H1 (cell line): ENCODE results near the gene TNP1. TPM values are rescaled to one million over a fixed set of nuclear protein-coding genes. Genes with fewer than 3 reads are reported as not detected.

ENCODE experiments used
- CTCF ChIA-PET: fragments of 300-600 bp; sonication (Branson Sonifier 250); formaldehyde crosslinking; loops from one replicate; lab custom pipeline; 2021; ENCODE audit not compliant: partially characterized antibody; lab: Charles Lee
- POLR2A ChIA-PET: fragments of 300-600 bp; sonication (Branson Sonifier 250); formaldehyde crosslinking; loops from one replicate; lab custom pipeline; 2021; ENCODE audit warnings: inconsistent platforms; ENCODE audit not compliant: partially characterized antibody; lab: Charles Lee
- DNase-seq, 2 experiments: peaks; one replicate each; pipeline versions ENCODE4 v3.0.0 to v3.0.0-alpha.2; 2010 to 2022; ENCODE audit warnings: low spot score in 2 of 2, low read depth in 1 of 2, mixed read lengths in 1 of 2
- FAIRE-seq: peaks from 2 replicates; lab custom pipeline; 2011; peaks lifted over from hg19 to GRCh38; lab: Jason Lieb, UNC
- H2AFZ ChIP-seq: 2 replicates; pipeline ENCODE4 v1.8.1; 2012; ENCODE audit warnings: low read length, inconsistent platforms
- H2AK5ac ChIP-seq: 2 replicates; pipeline ENCODE4 v1.6.1; 2013; ENCODE audit warnings: low read depth, low read length
- H2BK120ac ChIP-seq: replicated peaks from 2 replicates; pipeline ENCODE3; 2013; ENCODE audit warnings: low read depth, low read length, inconsistent platforms
- H2BK12ac ChIP-seq: 2 replicates; pipeline ENCODE4 v1.6.1; 2013; ENCODE audit warnings: low read depth, low read length
- H2BK15ac ChIP-seq: 2 replicates; pipeline ENCODE4 v1.6.1; 2013; ENCODE audit warnings: low read length
- H2BK20ac ChIP-seq: 2 replicates; pipeline ENCODE4 v1.6.1; 2013; ENCODE audit warnings: low read length
- H2BK5ac ChIP-seq: 2 replicates; pipeline ENCODE4 v1.6.1; 2013; ENCODE audit warnings: low read depth, low read length
- H3K14ac ChIP-seq: 2 replicates; pipeline ENCODE4 v1.6.1; 2013; ENCODE audit warnings: inconsistent platforms; ENCODE audit not compliant: insufficient read length
- H3K18ac ChIP-seq: 2 replicates; pipeline ENCODE4 v1.6.1; 2013; ENCODE audit warnings: low read length; ENCODE audit errors: extremely low read depth
- H3K23ac ChIP-seq: 2 replicates; pipeline ENCODE4 v1.6.1; 2013; ENCODE audit warnings: inconsistent platforms; ENCODE audit not compliant: insufficient read length
- H3K23me2 ChIP-seq: 2 replicates; pipeline ENCODE4 v1.6.1; 2013; ENCODE audit warnings: low read depth, low read length
- H3K27ac ChIP-seq: 2 replicates; pipeline ENCODE4 v1.6.1; 2011; ENCODE audit warnings: low read depth, low read length, inconsistent platforms
- H3K27me3 ChIP-seq, 4 experiments: replicated peaks in 1 of 4; 1 replicate in 1 of 4; 2 replicates in 3 of 4; pipeline versions ENCODE4 v1.6.1 to v1.8.1; 2011 to 2013; ENCODE audit warnings: low read length in 3 of 4, mild to moderate bottlenecking in 3 of 4, inconsistent platforms in 2 of 4, mixed read lengths in 2 of 4, moderate library complexity in 1 of 4; ENCODE audit not compliant: control insufficient read depth in 3 of 4, insufficient read depth in 3 of 4; ENCODE audit errors: extremely low read depth in 1 of 4
- H3K36me3 ChIP-seq, 4 experiments: 2 replicates each; pipeline versions ENCODE4 v1.6.1 to v1.8.1; 2011 to 2013; ENCODE audit warnings: mild to moderate bottlenecking in 4 of 4, low read length in 3 of 4, moderate library complexity in 2 of 4, control low read depth in 1 of 4, inconsistent platforms in 1 of 4; ENCODE audit not compliant: insufficient read depth in 4 of 4, control insufficient read depth in 2 of 4
- H3K4ac ChIP-seq: replicated peaks from 2 replicates; pipeline ENCODE3; 2013; ENCODE audit warnings: low read length, low read depth, mixed read lengths, inconsistent platforms; ENCODE audit not compliant: insufficient read length
- H3K4me1 ChIP-seq, 4 experiments: replicated peaks in 1 of 4; 1 replicate in 1 of 4; 2 replicates in 3 of 4; pipeline versions ENCODE4 v1.6.1 to v1.8.1; 2011 to 2013; ENCODE audit warnings: low read length in 3 of 4, inconsistent platforms in 2 of 4, mixed read lengths in 1 of 4; ENCODE audit not compliant: insufficient read depth in 4 of 4, control insufficient read depth in 3 of 4
- H3K4me2 ChIP-seq, 2 experiments: 2 replicates each; pipeline versions ENCODE4 v1.6.1 to v1.8.1; 2011 to 2013; ENCODE audit warnings: low read depth in 2 of 2, low read length in 2 of 2, control low read depth in 1 of 2, inconsistent platforms in 1 of 2, mild to moderate bottlenecking in 1 of 2; ENCODE audit not compliant: insufficient read depth in 1 of 2
- H3K4me3 ChIP-seq, 4 experiments: fragments of 200-600, 300-600 bp in 1 of 4; sonication (generic), shearing (Covaris generic), sonication (Bioruptor Twin) in 1 of 4; 2 replicates each; pipeline versions ENCODE4 v1.5.1 to v1.8.1; 2011 to 2016; ENCODE audit warnings: low read length in 4 of 4, low read depth in 3 of 4, control low read depth in 2 of 4, inconsistent platforms in 2 of 4, mild to moderate bottlenecking in 2 of 4, mixed read lengths in 1 of 4, moderate library complexity in 1 of 4; ENCODE audit not compliant: insufficient read depth in 2 of 4; ENCODE audit errors: extremely low read depth in 1 of 4
- H3K56ac ChIP-seq: replicated peaks from 2 replicates; pipeline ENCODE3; 2013; ENCODE audit warnings: low read depth, mild to moderate bottlenecking, mixed read lengths, low read length, inconsistent platforms; ENCODE audit not compliant: insufficient read length
- H3K79me1 ChIP-seq: 2 replicates; pipeline ENCODE4 v1.6.1; 2013; ENCODE audit warnings: low read depth, low read length, control low read depth
- H3K79me2 ChIP-seq, 2 experiments: 2 replicates each; pipeline versions ENCODE4 v1.6.1 to v1.8.1; 2012 to 2013; ENCODE audit warnings: low read length in 2 of 2, mild to moderate bottlenecking in 2 of 2, inconsistent platforms in 1 of 2; ENCODE audit not compliant: insufficient read depth in 2 of 2, control insufficient read depth in 1 of 2
- H3K9ac ChIP-seq, 4 experiments: replicated peaks in 1 of 4; 1 replicate in 1 of 4; 2 replicates in 3 of 4; pipeline versions ENCODE4 v1.6.1 to v1.8.1; 2011 to 2013; ENCODE audit warnings: low read depth in 3 of 4, low read length in 3 of 4, control low read depth in 2 of 4, mild to moderate bottlenecking in 2 of 4, moderate library complexity in 2 of 4, inconsistent platforms in 1 of 4; ENCODE audit errors: extremely low read depth in 1 of 4
- H3K9me3 ChIP-seq, 2 experiments: 2 replicates each; pipeline versions ENCODE4 v1.6.1 to v1.8.1; 2012 to 2013; ENCODE audit warnings: mild to moderate bottlenecking in 2 of 2, moderate library complexity in 2 of 2, control low read depth in 1 of 2, inconsistent platforms in 1 of 2, low read depth in 1 of 2, low read length in 1 of 2, mixed read lengths in 1 of 2; ENCODE audit not compliant: insufficient read depth in 2 of 2
- H4K20me1 ChIP-seq, 2 experiments: replicated peaks in 1 of 2; 2 replicates each; pipeline versions ENCODE3 to v1.8.1; 2011 to 2013; ENCODE audit warnings: inconsistent platforms in 2 of 2, low read length in 2 of 2, mild to moderate bottlenecking in 1 of 2; ENCODE audit not compliant: insufficient read depth in 2 of 2, control insufficient read depth in 1 of 2
- H4K5ac ChIP-seq: 2 replicates; pipeline ENCODE4 v1.6.1; 2013; ENCODE audit warnings: low read length, low read depth, mixed read lengths, inconsistent platforms; ENCODE audit not compliant: insufficient read length
- H4K8ac ChIP-seq: 2 replicates; pipeline ENCODE4 v1.8.0; 2013; ENCODE audit warnings: mild to moderate bottlenecking, moderate library complexity, low read length, inconsistent platforms; ENCODE audit not compliant: insufficient read depth; ENCODE audit errors: extremely low read depth
- H4K91ac ChIP-seq: replicated peaks from 2 replicates; pipeline ENCODE3; 2013; ENCODE audit warnings: low read length, mixed read lengths, inconsistent platforms; ENCODE audit not compliant: insufficient read length
- CBX5 ChIP-seq: fragments of 300-800, 300-1000 bp; sonication (generic); IDR thresholded peaks from 2 replicates; pipeline ENCODE4 v1.7.1; 2016; ENCODE audit warnings: antibody characterized with exemption, low read length, low read depth
- CHD2 ChIP-seq: IDR thresholded peaks from 2 replicates; pipeline ENCODE4 v1.6.1; 2012; ENCODE audit warnings: low read length, improper control_type of control experiment
- EP300 ChIP-seq, 2 experiments: IDR thresholded peaks; 1 replicate in 1 of 2; 2 replicates in 1 of 2; pipeline ENCODE4 v1.6.1; 2011 to 2012; ENCODE audit warnings: low read depth in 2 of 2, low read length in 2 of 2, mild to moderate bottlenecking in 2 of 2, borderline replicate concordance in 1 of 2, inconsistent platforms in 1 of 2, moderate library complexity in 1 of 2
- EZH2 ChIP-seq: fragments of 200-600 bp; sonication (generic); IDR thresholded peaks from 2 replicates; pipeline ENCODE4 v1.7.1; 2012; ENCODE audit warnings: low read depth, mild to moderate bottlenecking, moderate library complexity, low read length, inconsistent platforms; ENCODE audit not compliant: severe bottlenecking
- GTF2F1 ChIP-seq: IDR thresholded peaks from 2 replicates; pipeline ENCODE4 v1.6.1; 2012; ENCODE audit warnings: low read depth, low read length, improper control_type of control experiment, borderline replicate concordance
- POU5F1 ChIP-seq: IDR thresholded peaks from 2 replicates; pipeline ENCODE4 v1.6.1; 2011; ENCODE audit warnings: low read depth, mild to moderate bottlenecking, low read length, moderate library complexity
- SAP30 ChIP-seq: fragments of 300-600 bp; sonication (generic); IDR thresholded peaks from 2 replicates; pipeline ENCODE4 v1.7.1; 2012; ENCODE audit warnings: low read length, moderate library complexity, mild to moderate bottlenecking, inconsistent platforms; ENCODE audit not compliant: insufficient read depth, insufficient replicate concordance
- SIN3A ChIP-seq, 2 experiments: IDR thresholded peaks in 1 of 2; conservative IDR thresholded peaks in 1 of 2; 2 replicates each; pipeline ENCODE4 v1.6.1; 2011 to 2012; ENCODE audit warnings: low read length in 2 of 2, improper control_type of control experiment in 1 of 2, low read depth in 1 of 2, mild to moderate bottlenecking in 1 of 2
- USF2 ChIP-seq: IDR thresholded peaks from 2 replicates; pipeline ENCODE4 v1.6.1; 2011; ENCODE audit warnings: low read length, improper control_type of control experiment
- WGBS, 2 experiments: shearing (Covaris generic) in 1 of 2; methylation state at CpG; one replicate each; pipeline versions ENCODE4 v1.1.6 to v1.1.7; 2013 to 2015; ENCODE audit warnings: low lambda C conversion rate in 2 of 2, mixed read lengths in 2 of 2, inconsistent platforms in 1 of 2, low coverage in 1 of 2, missing lambda C conversion rate in 1 of 2; ENCODE audit not compliant: insufficient replicate concordance in 2 of 2, insufficient coverage in 1 of 2, insufficient read length in 1 of 2; ENCODE audit errors: extremely low coverage in 1 of 2, missing lambda C conversion rate in 1 of 2; 5-methylcytosine and 5-hydroxymethylcytosine counted together
- polyA plus RNA-seq, 7 experiments: library from polyadenylated mRNA; depleted of rRNA in 3 of 7; stranded (reverse) in 5 of 7; unstranded in 2 of 7; fragments of >200 nt in 5 of 7; fragments of 200-250 nt in 2 of 7; gene quantifications; 1 replicate in 5 of 7; 2 replicates in 1 of 7; 4 replicates in 1 of 7; pipeline versions ENCODE4 v1.2.1 to v1.2.3, GENCODE V29; 2011 to 2013; ENCODE audit warnings: missing spikeins in 2 of 7, mixed read lengths in 2 of 7
- total RNA-seq: library from RNA; stranded (reverse); fragmentation: NEBNext Ultra II Directional; extraction: Animal tissue kit (Norgen Biotek cat#: 25700); gene quantifications from 2 replicates; pipeline ENCODE4 v1.2.1, GENCODE V29; 2021

The TNP1 gene
- total and polyA plus RNA-seq, 2 of the 8 experiments (the other 6 are each of a cell fraction or from before 2014, with no cell fraction given), result not detected

- H3K14ac ChIP-seq, result no peak overlapping the region
- H4K8ac ChIP-seq, result peak overlapping the region; percentile 18; the same call in 1 of the 2 replicates
- no peak overlapping the region for H2BK120ac ChIP-seq
- H2BK5ac ChIP-seq, result no peak overlapping the region
- no peak overlapping the region for H3K27ac ChIP-seq
- H3K9me3 ChIP-seq, result no peaks in the 10 kb centered on the region
- H3K4me2 ChIP-seq, result no peak overlapping the region
- no peak overlapping the region for H3K4ac ChIP-seq
- peaks cover 0 to 4% of the 10 kb centered on the region in 2 experiments for H4K20me1 ChIP-seq
- no peaks in the 10 kb centered on the region for H3K79me1 ChIP-seq
- H2BK20ac ChIP-seq, result no peak overlapping the region
- H2AFZ ChIP-seq, result no peak overlapping the region; the same call in 1 of the 2 replicates
- peaks cover 8% of the 10 kb centered on the region for H3K23me2 ChIP-seq
- no peaks in the 10 kb centered on the region for H3K27me3 ChIP-seq
- WGBS, 2 experiments, result 95% methylated on average over 19 of the region's 30 CpGs; no CpG with 5 or more reads in 1 of the 2 experiments
- no peak overlapping the region for H2BK12ac ChIP-seq
- H3K56ac ChIP-seq, result no peak overlapping the region
- H3K36me3 ChIP-seq, result no peaks in the 10 kb centered on the region
- no peak overlapping the region for H4K5ac ChIP-seq
- no peak for DNase-seq
- CTCF ChIA-PET, result interaction anchor here (0.7 to 2.4 kb wide), 6 partner anchors 18 to 945 kb away, joined by 3 to 8 read pairs (median 3); no protein-coding TSS in a partner anchor
- H3K4me3 ChIP-seq, result no peak overlapping the region
- no peak overlapping the region; a peak in 1 of 7 replicates for H3K9ac ChIP-seq
- no peaks in the 10 kb centered on the region; a peak in 1 of 7 replicates for H3K4me1 ChIP-seq
- no peak overlapping the region for H2BK15ac ChIP-seq
- H3K79me2 ChIP-seq, result no peaks in the 10 kb centered on the region
- H3K23ac ChIP-seq, result no peak overlapping the region
- H4K91ac ChIP-seq, result no peak overlapping the region
- FAIRE-seq, result no peak
- no peak for TF ChIP-seq GTF2F1
- TF ChIP-seq SAP30, result no peak
- no peak for TF ChIP-seq USF2
- TF ChIP-seq EZH2, result no peak
- TF ChIP-seq CBX5, result no peak
- TF ChIP-seq EP300 (IDR thresholded peaks at IDR 0.05; ENCODE audit: borderline replicate concordance in 1 of 2, low read depth in 2 of 2, low read length in 2 of 2), result no peak
- TF ChIP-seq POU5F1, result no peak
- no peak for TF ChIP-seq SIN3A (conservative IDR thresholded peaks at IDR 0.05 in 1 of 2, IDR thresholded peaks at IDR 0.05 in 1 of 2; ENCODE audit: low read depth in 1 of 2, low read length in 2 of 2)
- TF ChIP-seq CHD2, result no peak
- no peak overlapping the region for H2AK5ac ChIP-seq
- POLR2A ChIA-PET, result no interaction called here
- H3K18ac ChIP-seq, result no peak overlapping the region
Observed at GRCh38 chr2:216810399-216811160, 49.3 kb downstream of the TNP1 start.
